Measurements from ENCODE around the gene CDH23. TPM values are rescaled to one million over a fixed set of nuclear protein-coding genes. Genes with fewer than 3 reads are reported as not detected.

CDH23 gene
- polyA plus RNA-seq, 3 donors: 0.83 to 1.3 (median 0.96) TPM

GRCh38 chr10:71562904-71563303 is 166.2 kb downstream of the CDH23 start:
- no peak for DNase-seq

GRCh38 chr10:71564194-71564820 is 167.6 kb downstream of the CDH23 start:
- DNase-seq: no peak

- no peak for DNase-seq
Observed at GRCh38 chr10:71565284-71566000, 168.7 kb downstream of the CDH23 start.

GRCh38 chr10:71567006-71567405 is 170.3 kb downstream of the CDH23 start:
- DNase-seq: no peak

GRCh38 chr10:71568896-71569492 is 172.3 kb downstream of the CDH23 start:
- no peak for DNase-seq

- peak; percentile 54 for DNase-seq
Observed at GRCh38 chr10:71569775-71570588, 173.3 kb downstream of the CDH23 start.

- DNase-seq: no peak
Observed at GRCh38 chr10:71571460-71572175, 174.9 kb downstream of the CDH23 start.

- no peak for DNase-seq
Observed at GRCh38 chr10:71572962-71573361, 176.2 kb downstream of the CDH23 start.

- no peak for DNase-seq
Observed at GRCh38 chr10:71573562-71574518, 177.1 kb downstream of the CDH23 start.

GRCh38 chr10:71575451-71575850 is 178.7 kb downstream of the CDH23 start:
- no peak for DNase-seq

- no peak for DNase-seq
Observed at GRCh38 chr10:71575934-71576801, 179.4 kb downstream of the CDH23 start.

- no peak for DNase-seq
Observed at GRCh38 chr10:71576842-71577241, 180.1 kb downstream of the CDH23 start.

GRCh38 chr10:71577345-71577744 is 180.6 kb downstream of the CDH23 start:
- no peak for DNase-seq

- no peak for DNase-seq
Observed at GRCh38 chr10:71578069-71578468, 181.3 kb downstream of the CDH23 start.

GRCh38 chr10:71579668-71580067 is 182.9 kb downstream of the CDH23 start:
- no peak for DNase-seq

- no peak for DNase-seq
Observed at GRCh38 chr10:71580415-71580814, 183.7 kb downstream of the CDH23 start.

GRCh38 chr10:71580926-71581325 is 184.2 kb downstream of the CDH23 start:
- no peak for DNase-seq

GRCh38 chr10:71581376-71581775 is 184.7 kb downstream of the CDH23 start:
- DNase-seq: no peak

GRCh38 chr10:71582019-71582418 is 185.3 kb downstream of the CDH23 start:
- DNase-seq: no peak
